Stomach (tissue), 9 donors: ENCODE measurements around the gene KMT2E. TPM values are rescaled to one million over a fixed set of nuclear protein-coding genes. Genes with fewer than 3 reads are reported as not detected.
"Not testable (repeated sequence)": the region's sequence is repeated elsewhere in the genome, so short reads cannot be mapped to it uniquely, and the experiment has no call there.

Source experiments
- DNase-seq, 2 donors: peaks; one replicate each; pipeline versions ENCODE4 v3.0.0 to v3.0.0-alpha.2; 2013 to 2019
- H3K27ac ChIP-seq, 5 donors: fragments of 200-600 bp in 4 of 5; sonication (generic) in 4 of 5; one replicate each; pipeline ENCODE4 v1.5.1; 2013 to 2019; ENCODE audit warnings: mild to moderate bottlenecking in 1 of 5, moderate library complexity in 1 of 5
- H3K27me3 ChIP-seq, 3 donors: fragments of 200-600 bp; sonication (generic); one replicate each; pipeline ENCODE4 v1.5.1; 2017 to 2019; ENCODE audit warnings: mixed run types in 1 of 3
- H3K36me3 ChIP-seq, 4 donors: fragments of 200-600 bp; sonication (generic); 1 replicate in 3 of 4; 2 replicates in 1 of 4; pipeline ENCODE4 v1.5.1; 2016 to 2019
- H3K4me1 ChIP-seq, 4 donors: fragments of 200-600 bp; sonication (generic); one replicate each; pipeline ENCODE4 v1.5.1; 2016 to 2019
- H3K4me3 ChIP-seq, 4 donors: fragments of 200-600 bp; sonication (generic) in 3 of 4; one replicate each; pipeline ENCODE4 v1.5.1; 2016 to 2019; ENCODE audit warnings: mild to moderate bottlenecking in 1 of 4
- H3K9me3 ChIP-seq, 4 donors: fragments of 200-600 bp; sonication (generic); one replicate each; pipeline ENCODE4 v1.5.1; 2016 to 2019
- CTCF ChIP-seq, 7 experiments: fragments of 450-650 bp in 4 of 7; fragments of 200-600 bp in 3 of 7; sonication (generic) in 3 of 7; IDR thresholded peaks; one replicate each; pipeline ENCODE4 v1.5.1; 2016 to 2019; ENCODE audit warnings: antibody characterized with exemption in 7 of 7, control low read depth in 2 of 7, mild to moderate bottlenecking in 1 of 7
- EP300 ChIP-seq: sonication (generic); formaldehyde crosslinking; IDR thresholded peaks from one replicate; pipeline ENCODE4 v1.6.1; 2017; ENCODE audit warnings: antibody characterized with exemption
- POLR2A ChIP-seq, 4 donors: fragments of 450-650 bp; IDR thresholded peaks; one replicate each; pipeline ENCODE4 v1.6.1; 2016; ENCODE audit warnings: antibody characterized with exemption in 4 of 4, control low read depth in 2 of 4, mild to moderate bottlenecking in 1 of 4, moderate library complexity in 1 of 4
- POLR2AphosphoS5 ChIP-seq, 3 donors: sonication (generic); formaldehyde crosslinking; IDR thresholded peaks; one replicate each; pipeline ENCODE4 v1.6.1; 2016; ENCODE audit warnings: antibody characterized with exemption in 3 of 3
- WGBS, 5 donors: extraction: QIAGEN DNeasy Blood & Tissue Kit in 3 of 5; methylation state at CpG; one replicate each; pipeline versions ENCODE4 v1.1.5 to v1.1.7; 2013 to 2018; 5-methylcytosine and 5-hydroxymethylcytosine counted together
- intact Hi-C: fragments of 100-400 bp; cut with DNase I; formaldehyde crosslinking; loops from one replicate; pipeline ENCODE4 v1.15.1; 2023; ENCODE audit warnings: low total_unique reads
- polyA plus RNA-seq, 3 donors: library from polyadenylated mRNA; stranded (reverse); fragments of 200-250 nt; gene quantifications; one replicate each; pipeline ENCODE4 v1.2.3, GENCODE V29; 2013
- total RNA-seq, 5 donors: library from RNA; depleted of rRNA; stranded (reverse); fragments of >200 nt; gene quantifications; one replicate each; pipeline versions ENCODE4 v1.1.0 to v1.2.3, GENCODE V29; 2014 to 2016
- donor health status: healthy with polysubstance abuse.
- donor health status: Bipolar disorder and iron deficiency.
- donor health status: healthy.

KMT2E gene
- total and polyA plus RNA-seq, 8 donors = 9.4 to 330 (median 67.7) TPM

GRCh38 chr7:105003872-105004510 is 10.0 kb upstream of the KMT2E start:
- Histone ChIP-seq H3K27me3 (no peaks in the 10 kb centered on the region), H3K9me3 (no peaks in the 10 kb centered on the region), H3K27ac (peak overlapping the region in 4 of 5 donors; percentile 99 to 100 (median 100)), H3K36me3 (peaks cover 0 to 11% (median 0%) of the 10 kb centered on the region in 4 donors), H3K4me1 (peaks cover 0 to 93% (median 47%) of the 10 kb centered on the region in 4 donors), H3K4me3 (peak overlapping the region in 1 of 4 donors; percentile 34)
- TF ChIP-seq POLR2AphosphoS5 (IDR thresholded peaks at IDR 0.05) (no peak), CTCF (IDR thresholded peaks at IDR 0.05) (no peak)
- 48 to 70% (median 59%) methylated on average over 1 of the region's 1 CpG for WGBS, 5 donors
- intact Hi-C loops = no loop called here
- no peak for DNase-seq

GRCh38 chr7:105005006-105005405 is 9.0 kb upstream of the KMT2E start:
- H3K36me3 ChIP-seq = peaks cover 0 to 11% (median 0%) of the 10 kb centered on the region in 4 donors
- DNase-seq, H3K27me3 ChIP-seq, H3K9me3 ChIP-seq, intact Hi-C loops: not testable (repeated sequence)
- H3K4me3 ChIP-seq = peak overlapping the region in 1 of 4 donors; percentile 3
- H3K4me1 ChIP-seq = peaks cover 0 to 90% (median 44%) of the 10 kb centered on the region in 4 donors
- H3K27ac ChIP-seq = peak overlapping the region; percentile 34 to 100 (median 99)
- 71 to 88% (median 81%) methylated on average over 8 of the region's 8 CpGs for WGBS, 5 donors

GRCh38 chr7:105005486-105005885 is 8.5 kb upstream of the KMT2E start:
- DNase-seq, H3K27me3 ChIP-seq, H3K9me3 ChIP-seq, intact Hi-C loops: not testable (repeated sequence)
- peak overlapping the region; percentile 64 to 100 (median 99) for H3K27ac ChIP-seq
- peaks cover 0 to 87% (median 43%) of the 10 kb centered on the region in 4 donors for H3K4me1 ChIP-seq
- peaks cover 0 to 11% (median 0%) of the 10 kb centered on the region in 4 donors for H3K36me3 ChIP-seq
- 84 to 95% (median 87%) methylated on average over 12 of the region's 12 CpGs for WGBS, 5 donors
- peak overlapping the region in 1 of 4 donors; percentile 3 for H3K4me3 ChIP-seq

GRCh38 chr7:105006367-105007136 is 7.5 kb upstream of the KMT2E start:
- Histone ChIP-seq H3K36me3 (peaks cover 0 to 8% (median 0%) of the 10 kb centered on the region in 4 donors), H3K27ac (peak overlapping the region; percentile 84 to 100 (median 99)), H3K9me3 (no peaks in the 10 kb centered on the region), H3K4me3 (no peak overlapping the region), H3K4me1 (peaks cover 0 to 78% (median 38%) of the 10 kb centered on the region in 4 donors), H3K27me3 (no peaks in the 10 kb centered on the region)
- DNase-seq = peak; percentile 61 to 88
- intact Hi-C loops = no loop called here
- TF ChIP-seq EP300 = no peak
- TF ChIP-seq POLR2AphosphoS5 (IDR thresholded peaks at IDR 0.05) = peak in 1 of 3 donors; percentile 56
- 17 to 38% (median 28%) methylated on average over 5 of the region's 5 CpGs for WGBS, 5 donors

- TF ChIP-seq POLR2AphosphoS5 (IDR thresholded peaks at IDR 0.05) (no peak), POLR2A (IDR thresholded peaks at IDR 0.05) (no peak), CTCF (IDR thresholded peaks at IDR 0.05) (no peak), EP300 (no peak)
- DNase-seq = no peak
- no peaks in the 10 kb centered on the region for H3K27me3 ChIP-seq
- no peaks in the 10 kb centered on the region for H3K9me3 ChIP-seq
- H3K4me1 ChIP-seq = peaks cover 0 to 70% (median 35%) of the 10 kb centered on the region in 4 donors
- H3K27ac ChIP-seq = peak overlapping the region; percentile 84 to 100 (median 99)
- 62 to 73% (median 69%) methylated on average over 5 of the region's 5 CpGs for WGBS, 5 donors
- intact Hi-C loops = no loop called here
- peaks cover 0 to 5% (median 0%) of the 10 kb centered on the region in 4 donors for H3K36me3 ChIP-seq
- no peak overlapping the region for H3K4me3 ChIP-seq
Measured at GRCh38 chr7:105007298-105007697, 6.7 kb upstream of the KMT2E start.
